IMR-90 (cell line): ENCODE results near the gene STXBP6. TPM values are rescaled to one million over a fixed set of nuclear protein-coding genes. Genes with fewer than 3 reads are reported as not detected.

Source experiments
- ATAC-seq: fragments of 200-7000 bp; cut with Tn5 transposase; 2 replicates; pipeline ENCODE4 v1.9.1; 2020; ENCODE audit warnings: low read depth, mild to moderate bottlenecking, moderate library complexity
- BruUV-seq: library from RNA; stranded (reverse); fragments of 400-500 nt; replicated peaks from 2 replicates; lab custom pipeline; 2021; lab: Mats Ljungman, UMichigan
- CTCF ChIA-PET: fragments of 300-600 bp; formaldehyde crosslinking; extraction: SDS; loops from one replicate; lab custom pipeline; 2021; ENCODE audit warnings: antibody characterized with exemption; lab: Yijun Ruan, JAX
- POLR2A ChIA-PET: fragments of 300-600 bp; sonication (Branson Sonifier 250); formaldehyde crosslinking; loops from one replicate; lab custom pipeline; 2022; ENCODE audit warnings: antibody characterized with exemption; ENCODE audit not compliant: unreplicated experiment; lab: Charles Lee
- DNase-seq: peaks from one replicate; pipeline ENCODE4 v3.0.0; 2013
- H2AFZ ChIP-seq: replicated peaks from 2 replicates; pipeline ENCODE3; 2013; ENCODE audit warnings: low read length, mild to moderate bottlenecking; ENCODE audit not compliant: poor library complexity
- H2AK5ac ChIP-seq: 2 replicates; pipeline ENCODE4 v1.6.1; 2013; ENCODE audit warnings: low read depth, low read length, inconsistent platforms
- H2AK9ac ChIP-seq: replicated peaks from 2 replicates; pipeline ENCODE3; 2013; ENCODE audit warnings: mild to moderate bottlenecking, low read depth, low read length, moderate library complexity; ENCODE audit not compliant: poor library complexity
- H2BK120ac ChIP-seq: 2 replicates; pipeline ENCODE4 v1.6.1; 2013; ENCODE audit warnings: low read depth, low read length, inconsistent platforms
- H2BK15ac ChIP-seq: 3 replicates; pipeline ENCODE4 v1.6.1; 2013; ENCODE audit warnings: low read depth, low read length, inconsistent platforms
- H2BK20ac ChIP-seq: 2 replicates; pipeline ENCODE4 v1.6.1; 2013; ENCODE audit warnings: low read depth, mild to moderate bottlenecking, inconsistent platforms, low read length, moderate library complexity
- H2BK5ac ChIP-seq: 2 replicates; pipeline ENCODE4 v1.6.1; 2013; ENCODE audit warnings: mild to moderate bottlenecking, low read depth, low read length, inconsistent platforms; ENCODE audit not compliant: poor library complexity, severe bottlenecking
- H3K14ac ChIP-seq: replicated peaks from 2 replicates; pipeline ENCODE4 v1.6.1; 2013; ENCODE audit warnings: low read depth, low read length, inconsistent platforms
- H3K18ac ChIP-seq: 2 replicates; pipeline ENCODE4 v1.6.1; 2013; ENCODE audit warnings: low read depth, low read length, control low read depth
- H3K23ac ChIP-seq: 2 replicates; pipeline ENCODE4 v1.6.1; 2013; ENCODE audit warnings: low read depth, low read length, inconsistent platforms
- H3K27ac ChIP-seq: 2 replicates; pipeline ENCODE4 v1.5.1; 2013; ENCODE audit warnings: mild to moderate bottlenecking, control low read depth, low read length; ENCODE audit not compliant: insufficient read depth
- H3K27me3 ChIP-seq: 2 replicates; pipeline ENCODE4 v1.6.1; 2013; ENCODE audit warnings: low read length; ENCODE audit not compliant: control insufficient read depth, insufficient read depth
- H3K36me3 ChIP-seq: 2 replicates; pipeline ENCODE4 v1.6.1; 2013; ENCODE audit warnings: low read length, mixed read lengths; ENCODE audit not compliant: control insufficient read depth, insufficient read depth
- H3K4ac ChIP-seq: 2 replicates; pipeline ENCODE4 v1.6.1; 2013; ENCODE audit warnings: low read depth, low read length, inconsistent platforms
- H3K4me1 ChIP-seq: 2 replicates; pipeline ENCODE4 v1.6.1; 2013; ENCODE audit warnings: low read length, mixed read lengths; ENCODE audit not compliant: control insufficient read depth, insufficient read depth
- H3K4me2 ChIP-seq: 2 replicates; pipeline ENCODE4 v1.6.1; 2013; ENCODE audit warnings: low read depth, mild to moderate bottlenecking, control low read depth, low read length, moderate library complexity
- H3K4me3 ChIP-seq: 2 replicates; pipeline ENCODE4 v1.5.1; 2013; ENCODE audit warnings: low read depth, mild to moderate bottlenecking, control low read depth, low read length, moderate library complexity; ENCODE audit not compliant: insufficient read depth
- H3K56ac ChIP-seq: 2 replicates; pipeline ENCODE4 v1.6.1; 2013; ENCODE audit warnings: low read length, inconsistent platforms; ENCODE audit not compliant: insufficient read depth; ENCODE audit errors: extremely low read depth
- H3K79me1 ChIP-seq, 2 experiments: 2 replicates each; pipeline ENCODE4 v1.6.1; 2013; ENCODE audit warnings: low read length in 2 of 2, inconsistent platforms in 1 of 2, low read depth in 1 of 2
- H3K9ac ChIP-seq: 2 replicates; pipeline ENCODE4 v1.6.1; 2013; ENCODE audit warnings: low read depth, low read length, control low read depth
- H3K9me1 ChIP-seq: 2 replicates; pipeline ENCODE4 v1.6.1; 2013; ENCODE audit warnings: low read length, inconsistent platforms; ENCODE audit not compliant: insufficient read depth
- H3K9me3 ChIP-seq: 2 replicates; pipeline ENCODE4 v1.6.1; 2013; ENCODE audit warnings: low read length; ENCODE audit not compliant: control insufficient read depth, insufficient read depth
- H4K20me1 ChIP-seq: 2 replicates; pipeline ENCODE4 v1.6.1; 2013; ENCODE audit warnings: low read length, inconsistent platforms; ENCODE audit not compliant: insufficient read depth
- H4K5ac ChIP-seq: 2 replicates; pipeline ENCODE4 v1.6.1; 2013; ENCODE audit warnings: mild to moderate bottlenecking, low read depth, low read length, control low read depth
- H4K8ac ChIP-seq, 2 experiments: 2 replicates each; pipeline ENCODE4 v1.6.1; 2013; ENCODE audit warnings: low read depth in 2 of 2, low read length in 2 of 2, control low read depth in 1 of 2, inconsistent platforms in 1 of 2
- H4K91ac ChIP-seq: 2 replicates; pipeline ENCODE4 v1.6.1; 2013; ENCODE audit warnings: low read depth, low read length, inconsistent platforms; ENCODE audit not compliant: insufficient read depth
- BHLHE40 ChIP-seq: fragments of 150-350 bp; IDR thresholded peaks from 2 replicates; pipeline ENCODE4 v1.6.1; 2016; ENCODE audit warnings: mild to moderate bottlenecking, low read depth, low read length
- CEBPB ChIP-seq: IDR thresholded peaks from 2 replicates; pipeline ENCODE4 v1.6.1; 2012; ENCODE audit warnings: low read depth, low read length, improper control_type of control experiment
- CTCF ChIP-seq: conservative IDR thresholded peaks from 2 replicates; pipeline ENCODE4 v1.5.1; 2012; ENCODE audit warnings: mild to moderate bottlenecking, low read depth, low read length, improper control_type of control experiment
- FOS ChIP-seq: fragments of 150-350 bp; IDR thresholded peaks from 2 replicates; pipeline ENCODE4 v1.6.1; 2016; ENCODE audit warnings: low read depth, low read length
- MAFK ChIP-seq: IDR thresholded peaks from 2 replicates; pipeline ENCODE4 v1.6.1; 2012; ENCODE audit warnings: low read depth, low read length, improper control_type of control experiment
- NFE2L2 ChIP-seq: fragments of 150-350 bp; IDR thresholded peaks from 2 replicates; pipeline ENCODE4 v1.6.1; 2016; ENCODE audit warnings: low read depth, mild to moderate bottlenecking, low read length
- RAD21 ChIP-seq: IDR thresholded peaks from 2 replicates; pipeline ENCODE4 v1.6.1; 2012; ENCODE audit warnings: low read length, improper control_type of control experiment
- RCOR1 ChIP-seq: IDR thresholded peaks from 2 replicates; pipeline ENCODE4 v1.6.1; 2012; ENCODE audit warnings: mild to moderate bottlenecking, low read length, improper control_type of control experiment; ENCODE audit not compliant: insufficient replicate concordance
- WGBS, 2 experiments: methylation state at CpG; one replicate each; pipeline versions ENCODE4 v1.1.5 to v1.1.7; 2013; ENCODE audit warnings: missing lambda C conversion rate in 2 of 2; ENCODE audit not compliant: insufficient read length in 1 of 2; ENCODE audit errors: extremely low coverage in 2 of 2; 5-methylcytosine and 5-hydroxymethylcytosine counted together
- dilution Hi-C: fragments of 300-500 bp; cut with HindIII; formaldehyde crosslinking; loops from one replicate; pipeline ENCODE4 v1.14.3; 2018; ENCODE audit warnings: low sequenced_read_pairs; ENCODE audit not compliant: unreplicated experiment
- in situ Hi-C: fragments of 300-500 bp; cut with MboI; formaldehyde crosslinking; loops from 3 replicates; pipeline ENCODE4 v1.14.3; 2019; ENCODE audit warnings: low sequenced_read_pairs, inconsistent platforms, mixed read lengths
- intact Hi-C: fragments of 100-400 bp; cut with micrococcal nuclease; formaldehyde crosslinking; loops from 2 replicates; pipeline ENCODE4 v1.10.0; 2022
- polyA plus RNA-seq, 3 experiments: library from polyadenylated mRNA; depleted of rRNA; stranded (reverse); fragments of >200 nt; gene quantifications; 2 replicates each; pipeline ENCODE4 v1.2.3, GENCODE V29; 2012; ENCODE audit warnings: low replicate concordance in 1 of 3
- total RNA-seq: library from RNA; depleted of rRNA; stranded (reverse); fragments of >200 nt; gene quantifications from 2 replicates; pipeline ENCODE4 v1.2.3, GENCODE V29; 2012

Gene STXBP6
- total and polyA plus RNA-seq, 2 of the 4 experiments (the other 2 are of a cell fraction), result 14.2 to 14.3 TPM

GRCh38 chr14:24918822-24919221, 131.1 kb downstream of the STXBP6 start:
- no peak overlapping the region for H2AFZ ChIP-seq
- peaks cover 4% of the 10 kb centered on the region; the same call in 1 of the 2 replicates for H3K4me1 ChIP-seq
- WGBS, 2 experiments, result no CpG with 5 or more reads among the region's 4 CpGs
- no peak overlapping the region for H3K18ac ChIP-seq
- no peak overlapping the region for H4K5ac ChIP-seq
- H4K91ac ChIP-seq, result no peak overlapping the region
- no peak overlapping the region for H2BK20ac ChIP-seq
- no peaks in the 10 kb centered on the region for H3K27me3 ChIP-seq
- H4K8ac ChIP-seq, result no peak overlapping the region
- CTCF ChIA-PET, result interaction anchor here (0.5 kb wide), 1 partner anchor 159 kb away, joined by 3 read pairs; no protein-coding TSS in a partner anchor
- H3K14ac ChIP-seq, result no peak overlapping the region
- dilution Hi-C loops (no loop called here), intact Hi-C loops (loop anchor here (5.0 kb wide), 1 partner anchor 88 kb away; no protein-coding TSS in a partner anchor), in situ Hi-C loops (no loop called here)
- no peak overlapping the region for H2AK9ac ChIP-seq
- no peak overlapping the region for H2BK120ac ChIP-seq
- no peak overlapping the region for H3K27ac ChIP-seq
- TF ChIP-seq FOS (no peak), RAD21 (no peak), BHLHE40 (no peak), NFE2L2 (no peak), MAFK (no peak), CTCF (no peak), CEBPB (no peak), RCOR1 (no peak)
- no peak overlapping the region for H3K4me3 ChIP-seq
- H3K9ac ChIP-seq, result no peak overlapping the region
- no peaks in the 10 kb centered on the region for H3K36me3 ChIP-seq
- no peak for ATAC-seq
- H4K20me1 ChIP-seq, result no peaks in the 10 kb centered on the region
- no peaks in the 10 kb centered on the region for H3K9me1 ChIP-seq
- BruUV-seq, result no TSS peak
- no peak overlapping the region for H3K23ac ChIP-seq
- H3K56ac ChIP-seq, result no peak overlapping the region
- no peaks in the 10 kb centered on the region for H3K9me3 ChIP-seq
- no peak overlapping the region for H2AK5ac ChIP-seq
- no peak overlapping the region for H3K4me2 ChIP-seq
- DNase-seq, result no peak
- H3K4ac ChIP-seq, result no peak overlapping the region
- POLR2A ChIA-PET, result no interaction called here
- no peaks in the 10 kb centered on the region for H3K79me1 ChIP-seq
- H2BK5ac ChIP-seq, result no peak overlapping the region
- H2BK15ac ChIP-seq, result no peak overlapping the region
